Trophoblast cell (in vitro differentiated cells and primary cell): ENCODE data around the gene VDAC1.

Source experiments
- DNase-seq, 2 donors: peaks; one replicate each; pipeline ENCODE4 v3.0.0-alpha.2; 2016
- H2AFZ ChIP-seq: 2 replicates; pipeline ENCODE4 v1.6.1; 2013; ENCODE audit warnings: low read length, moderate library complexity, mild to moderate bottlenecking; ENCODE audit not compliant: insufficient read depth, poor library complexity
- H2AK5ac ChIP-seq: 2 replicates; pipeline ENCODE4 v1.6.1; 2013; ENCODE audit warnings: mild to moderate bottlenecking, low read length
- H2BK120ac ChIP-seq: 2 replicates; pipeline ENCODE4 v1.6.1; 2013; ENCODE audit warnings: low read length, mild to moderate bottlenecking, moderate library complexity; ENCODE audit not compliant: insufficient read depth, poor library complexity
- H2BK12ac ChIP-seq: 2 replicates; pipeline ENCODE4 v1.6.1; 2013; ENCODE audit warnings: mild to moderate bottlenecking, low read length, moderate library complexity
- H2BK5ac ChIP-seq: 2 replicates; pipeline ENCODE4 v1.6.1; 2013; ENCODE audit warnings: low read length, low read depth, moderate library complexity, mild to moderate bottlenecking; ENCODE audit not compliant: poor library complexity
- H3K14ac ChIP-seq: 2 replicates; pipeline ENCODE4 v1.6.1; 2013; ENCODE audit warnings: mild to moderate bottlenecking, low read length
- H3K18ac ChIP-seq: 2 replicates; pipeline ENCODE4 v1.6.1; 2013; ENCODE audit warnings: mild to moderate bottlenecking, low read length
- H3K23ac ChIP-seq: 2 replicates; pipeline ENCODE4 v1.6.1; 2013; ENCODE audit warnings: low read length
- H3K27ac ChIP-seq: 2 replicates; pipeline ENCODE4 v1.5.1; 2013; ENCODE audit warnings: low read depth, mild to moderate bottlenecking, inconsistent platforms, low read length, moderate library complexity
- H3K27me3 ChIP-seq: 2 replicates; pipeline ENCODE4 v1.6.1; 2013; ENCODE audit warnings: inconsistent platforms, mild to moderate bottlenecking, low read length, moderate library complexity; ENCODE audit not compliant: insufficient read depth
- H3K36me3 ChIP-seq, 2 experiments: 1 replicate in 1 of 2; 2 replicates in 1 of 2; pipeline ENCODE4 v1.6.1; 2013; ENCODE audit warnings: low read length in 2 of 2, mild to moderate bottlenecking in 2 of 2, moderate library complexity in 1 of 2; ENCODE audit not compliant: insufficient read depth in 2 of 2, control insufficient read depth in 1 of 2
- H3K4ac ChIP-seq: 2 replicates; pipeline ENCODE4 v1.6.1; 2013; ENCODE audit warnings: low read depth, mild to moderate bottlenecking, low read length, moderate library complexity
- H3K4me1 ChIP-seq, 2 experiments: 1 replicate in 1 of 2; 2 replicates in 1 of 2; pipeline ENCODE4 v1.6.1; 2013; ENCODE audit warnings: low read length in 2 of 2, mild to moderate bottlenecking in 2 of 2, moderate library complexity in 1 of 2; ENCODE audit not compliant: insufficient read depth in 2 of 2, control insufficient read depth in 1 of 2
- H3K4me2 ChIP-seq: 2 replicates; pipeline ENCODE4 v1.6.1; 2013; ENCODE audit warnings: inconsistent platforms, mild to moderate bottlenecking, low read length, moderate library complexity
- H3K4me3 ChIP-seq: 2 replicates; pipeline ENCODE4 v1.5.1; 2013; ENCODE audit warnings: mild to moderate bottlenecking, low read depth, low read length, inconsistent platforms
- H3K79me1 ChIP-seq: one replicate; pipeline ENCODE4 v1.6.1; 2013; ENCODE audit warnings: low read length
- H3K79me2 ChIP-seq: 2 replicates; pipeline ENCODE4 v1.6.1; 2013; ENCODE audit warnings: low read length, mild to moderate bottlenecking; ENCODE audit not compliant: control insufficient read depth, insufficient read depth, poor library complexity
- H3K9ac ChIP-seq: 2 replicates; pipeline ENCODE4 v1.6.1; 2013; ENCODE audit warnings: mild to moderate bottlenecking, low read length
- H3K9me3 ChIP-seq: 2 replicates; pipeline ENCODE4 v1.6.1; 2013; ENCODE audit warnings: low read depth, mild to moderate bottlenecking, control low read depth, inconsistent platforms, low read length; ENCODE audit not compliant: insufficient read depth
- H4K12ac ChIP-seq: 2 replicates; pipeline ENCODE4 v1.6.1; 2013; ENCODE audit warnings: low read depth, mild to moderate bottlenecking, low read length, moderate library complexity
- H4K8ac ChIP-seq: 2 replicates; pipeline ENCODE4 v1.6.1; 2013; ENCODE audit warnings: low read depth, mild to moderate bottlenecking, low read length, moderate library complexity
- H4K91ac ChIP-seq: one replicate; pipeline ENCODE4 v1.6.1; 2013; ENCODE audit warnings: low read depth, mild to moderate bottlenecking, low read length, moderate library complexity
- WGBS: extraction: QIAGEN DNeasy Blood & Tissue Kit; methylation state at CpG from one replicate; pipeline ENCODE4 v1.1.7; 2013; ENCODE audit warnings: missing lambda C conversion rate; ENCODE audit not compliant: insufficient read length, insufficient coverage; ENCODE audit errors: extremely low coverage; 5-methylcytosine and 5-hydroxymethylcytosine counted together

Gene VDAC1

DNA sequence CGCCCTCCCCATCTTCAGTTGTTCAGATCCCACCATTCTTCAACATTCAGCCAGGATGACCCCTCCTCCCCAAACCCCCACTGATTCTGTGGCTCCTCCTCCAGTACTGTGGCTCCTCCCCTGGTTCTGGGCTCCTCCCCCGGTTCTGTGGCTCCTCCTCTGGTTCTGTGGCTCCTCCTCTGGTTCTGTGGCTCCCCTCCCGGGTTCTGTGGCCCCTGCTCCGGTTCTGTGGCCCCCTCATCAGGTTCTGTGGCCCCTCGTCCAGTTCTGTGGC, 69.2 kb downstream of the VDAC1 start:
- Histone ChIP-seq H3K18ac (no peak overlapping the region), H3K27me3 (no peaks in the 10 kb centered on the region), H4K8ac (no peak overlapping the region), H2AFZ (no peak overlapping the region), H3K4ac (no peak overlapping the region), H4K91ac (no peak overlapping the region), H3K23ac (no peak overlapping the region), H4K12ac (no peak overlapping the region), H3K9me3 (peaks cover 3% of the 10 kb centered on the region), H3K4me1 (peaks cover 2 to 3% of the 10 kb centered on the region in 2 experiments), H2BK120ac (no peak overlapping the region), H2AK5ac (no peak overlapping the region), H3K79me2 (no peaks in the 10 kb centered on the region), H3K4me3 (no peak overlapping the region), H2BK5ac (no peak overlapping the region), H3K36me3 (no peaks in the 10 kb centered on the region), H2BK12ac (no peak overlapping the region), H3K79me1 (no peaks in the 10 kb centered on the region), H3K9ac (no peak overlapping the region), H3K27ac (no peak overlapping the region), H3K14ac (no peak overlapping the region), H3K4me2 (no peak overlapping the region)
- DNase-seq: no peak
- no CpG with 5 or more reads among the region's 5 CpGs for WGBS

DNA sequence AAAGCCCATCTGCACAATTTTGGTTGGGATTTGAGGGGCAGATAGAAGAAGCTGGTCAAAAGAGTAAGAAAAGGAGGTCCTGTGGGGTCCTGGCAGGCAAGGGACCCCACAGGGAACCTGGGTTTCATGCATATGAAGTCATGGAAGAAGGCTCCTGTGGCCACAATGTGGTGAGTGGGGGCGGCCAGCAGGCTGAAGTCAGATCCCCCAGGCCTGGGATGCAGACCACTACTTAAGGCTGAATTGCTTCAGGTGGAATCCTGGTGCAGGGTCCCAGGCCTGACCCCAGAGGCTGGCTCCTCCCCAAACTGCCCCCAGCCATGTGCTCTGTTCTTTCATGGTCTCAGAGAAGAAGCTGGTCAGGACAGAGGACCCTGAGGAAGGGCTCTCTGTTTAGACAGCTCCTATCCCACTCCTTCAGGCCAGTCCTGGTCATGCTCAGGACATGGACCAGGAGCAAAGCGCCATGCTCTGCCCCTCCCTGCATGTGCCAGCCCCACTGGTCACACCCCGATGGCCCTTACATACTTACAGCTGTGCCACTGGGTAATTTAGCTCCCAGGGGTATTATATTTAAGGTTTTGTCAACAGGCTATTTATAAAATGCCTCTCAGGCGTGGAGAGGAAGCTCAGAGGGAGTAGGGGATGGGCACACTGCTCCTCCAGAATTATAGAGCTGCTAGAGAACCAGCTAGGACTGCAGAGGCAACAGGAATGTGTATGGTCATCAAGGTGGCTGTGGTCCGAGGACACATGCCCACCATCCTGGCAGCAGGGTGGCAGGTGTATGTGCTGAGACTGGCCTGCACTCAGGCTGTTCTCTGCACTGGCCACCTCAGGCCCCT, 69.7 kb downstream of the VDAC1 start:
- H3K4ac ChIP-seq: no peak overlapping the region
- no peak overlapping the region for H3K9ac ChIP-seq
- H2BK120ac ChIP-seq: no peak overlapping the region
- H3K79me1 ChIP-seq: no peaks in the 10 kb centered on the region
- H3K23ac ChIP-seq: no peak overlapping the region
- no peak overlapping the region for H3K27ac ChIP-seq
- no peak overlapping the region for H4K91ac ChIP-seq
- no CpG with 5 or more reads among the region's 5 CpGs for WGBS
- H3K14ac ChIP-seq: no peak overlapping the region
- no peaks in the 10 kb centered on the region for H3K27me3 ChIP-seq
- no peak overlapping the region for H2BK12ac ChIP-seq
- H3K18ac ChIP-seq: no peak overlapping the region
- peaks cover 2 to 3% of the 10 kb centered on the region in 2 experiments for H3K4me1 ChIP-seq
- no peak for DNase-seq
- no peaks in the 10 kb centered on the region for H3K79me2 ChIP-seq
- H3K4me3 ChIP-seq: no peak overlapping the region
- peaks cover 3% of the 10 kb centered on the region for H3K9me3 ChIP-seq
- H2AFZ ChIP-seq: no peak overlapping the region
- H2AK5ac ChIP-seq: no peak overlapping the region
- H3K4me2 ChIP-seq: no peak overlapping the region
- H2BK5ac ChIP-seq: no peak overlapping the region
- no peaks in the 10 kb centered on the region for H3K36me3 ChIP-seq
- no peak overlapping the region for H4K12ac ChIP-seq
- H4K8ac ChIP-seq: no peak overlapping the region

DNA sequence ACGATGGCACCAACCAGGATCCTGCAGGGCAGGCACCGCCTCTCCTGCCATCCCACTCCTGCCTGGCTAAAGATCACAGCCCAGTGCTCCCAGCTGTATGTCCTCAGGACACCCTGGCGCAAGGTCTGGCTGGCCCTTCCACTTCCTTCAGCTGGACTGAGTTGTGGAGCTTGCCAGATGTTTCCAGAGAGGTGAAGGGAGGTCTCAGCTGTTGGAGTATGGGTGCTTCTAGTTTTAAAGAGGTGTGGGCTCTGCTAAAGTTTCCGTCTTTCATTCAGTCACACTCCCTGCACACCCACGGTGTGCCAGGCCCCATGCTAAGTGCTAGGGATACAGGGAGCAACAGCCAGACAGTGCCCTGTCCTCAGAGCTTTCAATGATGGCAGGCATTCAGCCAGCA, 70.5 kb downstream of the VDAC1 start:
- Histone ChIP-seq H3K4ac (no peak overlapping the region), H2AFZ (no peak overlapping the region), H3K4me3 (no peak overlapping the region), H3K9ac (no peak overlapping the region), H2BK5ac (no peak overlapping the region), H2BK12ac (no peak overlapping the region), H4K8ac (no peak overlapping the region), H2AK5ac (no peak overlapping the region), H3K23ac (no peak overlapping the region), H4K91ac (no peak overlapping the region), H3K9me3 (peaks cover 3% of the 10 kb centered on the region), H3K36me3 (no peaks in the 10 kb centered on the region), H3K18ac (no peak overlapping the region), H3K14ac (no peak overlapping the region), H3K4me1 (peaks cover 2 to 3% of the 10 kb centered on the region in 2 experiments), H3K4me2 (no peak overlapping the region), H3K27ac (no peak overlapping the region), H4K12ac (no peak overlapping the region), H3K79me2 (no peaks in the 10 kb centered on the region), H2BK120ac (no peak overlapping the region), H3K79me1 (peaks cover 2% of the 10 kb centered on the region), H3K27me3 (no peaks in the 10 kb centered on the region)
- WGBS: no CpG with 5 or more reads among the region's 5 CpGs
- no peak for DNase-seq

DNA sequence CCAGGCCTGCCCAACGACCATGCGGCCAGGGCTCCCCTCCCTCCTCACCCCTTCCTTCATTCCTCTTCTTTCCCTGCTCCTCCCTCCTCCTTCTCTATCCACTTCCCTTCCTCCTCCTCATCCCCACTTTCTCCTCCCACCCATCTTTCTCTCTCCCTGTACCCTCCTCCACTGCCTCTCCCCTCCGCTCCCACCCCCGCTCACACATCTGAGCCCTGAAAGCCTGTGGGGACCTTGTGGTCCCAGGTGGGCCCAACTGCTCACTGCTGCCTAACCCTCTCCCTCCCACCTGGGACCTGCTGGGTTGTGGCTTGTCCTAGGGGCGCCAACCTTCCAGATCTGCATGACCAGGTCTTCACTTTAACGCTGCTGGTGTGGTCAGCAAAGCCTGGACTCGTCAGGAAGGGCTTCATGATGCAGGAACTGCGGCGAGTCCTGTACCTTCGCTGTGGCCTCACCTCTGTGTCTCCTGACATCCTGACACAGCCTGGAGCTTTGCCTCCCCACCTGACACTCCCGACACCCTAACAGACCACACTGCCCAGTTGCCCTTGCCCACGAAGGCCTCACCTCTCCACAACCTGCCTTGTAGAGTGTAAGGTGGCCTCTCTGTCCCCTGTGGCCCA, 71.0 kb downstream of the VDAC1 start:
- H3K14ac ChIP-seq: no peak overlapping the region
- H3K4ac ChIP-seq: no peak overlapping the region
- no peaks in the 10 kb centered on the region for H3K36me3 ChIP-seq
- no peaks in the 10 kb centered on the region for H3K79me2 ChIP-seq
- no peak overlapping the region for H3K23ac ChIP-seq
- H3K9ac ChIP-seq: no peak overlapping the region
- H3K27me3 ChIP-seq: no peaks in the 10 kb centered on the region
- H2BK12ac ChIP-seq: no peak overlapping the region
- no peak overlapping the region for H2BK120ac ChIP-seq
- H2AK5ac ChIP-seq: no peak overlapping the region
- no peak overlapping the region for H4K91ac ChIP-seq
- no peak overlapping the region for H3K4me3 ChIP-seq
- H2BK5ac ChIP-seq: no peak overlapping the region
- H3K79me1 ChIP-seq: peaks cover 2% of the 10 kb centered on the region
- H4K8ac ChIP-seq: no peak overlapping the region
- no peak overlapping the region for H3K27ac ChIP-seq
- no peak overlapping the region for H3K18ac ChIP-seq
- DNase-seq: no peak
- no peak overlapping the region for H3K4me2 ChIP-seq
- peaks cover 3% of the 10 kb centered on the region for H3K9me3 ChIP-seq
- 100% methylated on average over 1 of the region's 12 CpGs for WGBS
- no peak overlapping the region for H4K12ac ChIP-seq
- peaks cover 2 to 3% of the 10 kb centered on the region in 2 experiments for H3K4me1 ChIP-seq
- H2AFZ ChIP-seq: no peak overlapping the region
